HG03558 (cell line): ENCODE data around the gene TMC1.
"Not testable (repeated sequence)": the region's sequence is repeated elsewhere in the genome, so short reads cannot be mapped to it uniquely, and the experiment has no call there.

Experiments
- ATAC-seq: cut with Tn5 transposase; IDR thresholded peaks from one replicate; pipeline ENCODE4 v1.9.1; 2021; ENCODE audit warnings: moderate number of reproducible peaks; ENCODE audit not compliant: unreplicated experiment; ENCODE audit errors: extremely low read depth

Gene TMC1

DNA sequence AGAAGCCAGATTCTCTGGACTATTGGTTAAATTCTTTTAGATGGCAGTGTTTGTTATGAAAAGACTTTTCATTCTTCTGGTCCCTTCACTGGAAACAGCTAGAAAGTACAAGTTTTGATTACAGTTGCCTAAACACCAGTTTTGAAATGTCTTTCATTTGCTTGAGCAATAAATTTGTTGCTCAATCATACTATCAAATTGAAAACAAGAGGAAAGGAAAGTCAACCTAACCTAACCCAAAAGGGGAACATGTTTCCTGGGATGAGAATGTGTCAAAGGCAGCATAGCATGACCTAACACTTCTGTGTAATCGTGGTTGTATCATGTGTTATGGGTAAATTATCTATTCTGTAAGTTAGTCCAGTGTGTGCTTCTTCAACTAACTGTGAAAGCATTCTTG is 213.2 kb downstream of the TMC1 start:
- no peak for ATAC-seq

DNA sequence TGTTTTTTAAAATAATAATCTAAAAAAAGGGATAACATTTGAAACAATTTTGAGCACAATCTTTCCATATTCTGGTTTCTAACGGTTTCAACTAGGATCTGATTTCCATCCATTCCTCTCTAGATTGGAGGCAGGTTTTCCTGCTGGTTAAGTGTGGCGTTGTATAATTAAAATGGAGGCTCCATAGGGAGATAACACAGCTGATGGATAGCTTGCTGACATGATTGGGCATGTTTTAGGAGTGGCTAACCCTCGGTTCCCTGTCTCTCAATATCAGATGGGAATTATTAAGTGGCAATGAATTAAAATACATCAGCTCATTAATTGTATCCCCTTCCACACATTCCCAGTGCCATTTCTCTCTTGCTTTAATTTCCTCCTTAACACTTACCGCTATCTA is 222.4 kb downstream of the TMC1 start:
- no peak for ATAC-seq

DNA sequence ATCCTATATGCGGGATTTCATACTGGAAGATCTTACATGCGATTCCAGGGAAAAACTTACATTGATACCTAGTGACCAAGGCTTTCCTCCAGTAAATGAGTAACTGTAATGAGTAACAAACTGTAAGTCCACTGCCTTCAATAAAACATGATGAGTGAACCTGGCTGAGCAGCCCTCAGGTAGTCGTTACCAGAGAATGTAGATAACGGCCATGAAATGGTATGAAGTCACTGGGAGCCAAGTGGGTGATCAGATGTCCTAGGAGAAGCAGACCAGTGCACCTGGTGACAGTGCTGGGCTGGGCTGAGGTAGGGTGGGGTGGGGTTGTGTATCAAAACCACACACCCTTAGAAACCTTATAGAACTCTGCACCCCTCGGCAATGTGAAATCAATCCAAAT is 227.9 kb downstream of the TMC1 start:
- ATAC-seq, result no peak

DNA sequence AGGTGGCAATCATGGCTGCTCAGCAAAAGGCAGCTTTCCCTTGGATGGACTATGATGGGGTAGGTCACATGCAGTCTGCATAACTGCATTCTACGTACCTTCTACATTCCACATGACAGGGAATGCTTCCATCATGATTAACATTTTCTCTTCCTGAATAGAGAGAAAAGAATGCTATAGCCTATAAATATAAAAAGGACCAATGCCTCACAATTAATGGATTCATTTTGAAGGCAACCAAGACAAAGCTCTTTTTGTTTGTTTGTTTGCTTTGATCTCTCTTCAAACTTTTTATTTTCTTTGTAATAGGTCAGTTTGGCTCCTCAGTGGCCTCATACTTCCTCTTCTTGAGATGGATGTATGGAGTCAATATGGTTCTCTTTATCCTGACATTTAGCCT is 230.1 kb downstream of the TMC1 start:
- ATAC-seq, result no peak

DNA sequence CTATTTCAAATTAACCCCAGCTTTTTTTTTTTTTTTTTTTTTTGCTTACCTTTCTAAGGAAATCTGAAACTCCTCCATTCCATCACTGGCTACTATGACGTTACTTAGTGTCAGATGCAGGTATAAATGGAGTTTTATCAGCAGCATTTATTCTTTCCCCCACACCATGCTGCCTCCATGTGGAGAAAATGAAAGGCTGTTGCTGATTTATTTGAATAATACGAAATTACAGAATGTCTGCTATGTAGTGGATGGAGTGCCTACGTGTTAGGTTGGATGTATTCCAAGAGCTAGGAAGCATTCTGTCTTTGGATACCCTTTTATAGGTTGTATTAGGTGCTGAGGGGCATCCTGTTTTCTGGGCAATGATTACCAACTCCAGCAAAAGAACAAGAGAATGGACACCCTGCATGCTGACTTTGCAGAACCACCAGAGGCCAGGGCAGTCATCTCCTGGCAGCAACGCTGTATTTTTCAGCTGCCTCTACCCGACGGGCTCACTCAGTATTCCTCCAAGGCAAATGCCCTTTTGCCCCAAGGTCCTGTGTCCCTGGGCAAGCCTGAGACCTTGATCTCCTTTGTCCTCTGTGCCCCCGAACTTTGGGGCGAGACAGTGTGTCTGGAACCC is 232.0 kb downstream of the TMC1 start:
- no peak for ATAC-seq

DNA sequence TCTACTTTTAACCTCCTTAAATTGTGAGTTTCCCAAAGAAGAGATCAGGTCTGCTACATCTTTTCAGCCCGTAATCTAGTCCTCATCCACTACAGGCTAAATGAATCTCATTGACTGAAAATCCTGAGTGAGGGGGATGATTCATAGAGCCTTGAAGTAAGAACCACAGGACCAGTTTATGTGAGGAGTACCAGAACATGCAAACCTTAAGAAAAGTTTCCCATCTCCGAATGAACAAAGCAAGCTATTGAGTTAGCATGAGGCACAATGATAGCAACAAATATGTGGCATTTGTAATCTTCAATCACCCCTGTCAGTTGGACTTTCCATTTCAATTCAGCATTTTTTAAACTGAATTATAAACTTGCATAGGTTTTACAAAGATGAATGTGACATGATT is 234.4 kb downstream of the TMC1 start:
- no peak for ATAC-seq

DNA sequence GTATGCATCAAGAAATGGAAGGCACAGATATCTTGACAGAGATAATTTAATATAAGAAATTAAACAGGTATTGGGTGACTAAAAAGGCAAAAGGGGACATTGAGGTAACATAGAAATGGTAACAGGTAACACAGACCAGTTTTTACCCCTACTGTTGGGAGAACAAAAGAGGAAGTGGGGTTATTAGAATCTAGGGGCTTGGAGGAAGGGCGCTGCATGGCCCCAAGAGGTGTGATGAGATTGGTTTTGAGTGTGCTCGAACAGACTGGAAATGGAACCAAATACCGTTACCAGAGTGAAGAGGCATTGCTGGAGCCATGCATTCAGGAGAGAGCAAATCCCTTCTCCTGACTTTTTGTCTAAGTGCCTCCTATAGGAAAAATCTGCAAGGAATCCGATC is 237.5 kb downstream of the TMC1 start:
- ATAC-seq, result no peak

DNA sequence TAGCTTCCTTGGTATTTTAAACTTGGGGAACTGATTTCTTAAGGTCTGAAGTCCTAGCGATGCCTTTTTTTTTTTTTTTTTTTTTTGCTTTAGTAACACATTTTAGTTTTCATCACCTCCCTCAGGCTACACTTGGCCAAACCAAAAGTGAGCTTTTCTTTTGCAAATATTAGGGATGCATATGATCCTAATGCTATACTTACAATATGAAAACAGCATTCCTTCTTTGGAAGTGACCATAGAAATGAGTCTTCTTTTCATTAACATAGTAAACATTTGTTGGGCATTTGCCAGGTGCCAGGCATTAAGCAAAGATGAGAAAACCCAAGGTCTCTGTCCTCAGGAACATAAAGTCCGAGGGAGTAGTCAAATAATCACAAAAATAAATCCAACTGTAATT is 241.6 kb downstream of the TMC1 start:
- ATAC-seq, result no peak

DNA sequence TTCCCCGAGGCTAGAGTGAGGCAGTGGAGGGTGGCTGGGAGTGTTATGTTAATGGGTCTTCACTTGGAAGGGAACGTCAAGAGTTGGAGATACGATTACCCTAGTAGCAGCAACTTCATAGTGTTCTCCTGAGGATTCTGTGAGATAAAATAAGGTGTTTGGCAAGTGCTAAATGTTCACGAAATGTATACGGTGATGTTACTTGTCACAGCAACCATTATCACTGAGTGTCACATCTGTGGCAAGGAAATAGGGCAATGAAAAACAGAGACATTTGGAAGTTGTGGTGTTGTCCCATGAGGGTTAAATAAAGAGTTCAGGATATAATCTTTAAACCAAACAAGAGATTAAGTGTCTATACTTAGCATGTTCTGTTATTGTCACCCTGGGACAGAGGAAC is 248.1 kb downstream of the TMC1 start:
- no peak for ATAC-seq

DNA sequence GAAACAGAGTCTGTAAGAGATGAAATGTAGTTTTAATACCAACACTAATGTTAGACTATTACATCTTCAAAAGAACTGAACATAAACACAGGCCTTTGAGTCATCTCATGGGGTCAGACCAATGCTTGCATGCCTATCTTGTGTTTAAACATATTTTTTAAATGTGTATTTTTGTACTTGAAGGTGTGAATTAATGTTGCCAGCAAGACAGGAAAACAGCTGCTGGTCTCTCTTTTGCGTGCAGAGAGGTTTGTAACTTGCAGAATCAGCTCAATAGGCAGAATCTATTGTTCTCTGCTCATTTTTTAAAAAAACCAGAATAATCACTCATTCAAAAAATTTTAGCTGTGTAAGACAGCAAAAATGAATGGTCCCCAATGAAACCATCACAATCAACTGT is 251.3 kb downstream of the TMC1 start:
- ATAC-seq, result no peak

DNA sequence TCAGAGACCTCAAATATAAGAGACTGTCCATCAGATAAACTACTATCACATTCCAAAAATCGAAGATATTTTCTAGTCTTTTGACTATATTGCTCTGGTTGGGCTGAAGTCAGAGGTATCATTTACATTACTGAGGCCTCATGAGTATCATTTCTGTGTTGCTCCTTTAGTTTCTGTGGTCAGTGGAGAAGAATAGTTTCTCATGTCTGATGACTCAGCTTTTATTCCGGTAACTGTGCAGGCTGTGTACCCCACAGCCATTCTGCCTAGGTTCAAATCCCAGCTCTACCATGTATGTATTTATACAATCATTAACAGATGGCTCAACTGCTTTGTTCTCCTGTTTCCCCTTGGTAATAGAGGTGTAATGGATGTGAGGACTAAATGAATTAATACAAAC is 252.2 kb downstream of the TMC1 start:
- ATAC-seq, result peak; percentile 73

DNA sequence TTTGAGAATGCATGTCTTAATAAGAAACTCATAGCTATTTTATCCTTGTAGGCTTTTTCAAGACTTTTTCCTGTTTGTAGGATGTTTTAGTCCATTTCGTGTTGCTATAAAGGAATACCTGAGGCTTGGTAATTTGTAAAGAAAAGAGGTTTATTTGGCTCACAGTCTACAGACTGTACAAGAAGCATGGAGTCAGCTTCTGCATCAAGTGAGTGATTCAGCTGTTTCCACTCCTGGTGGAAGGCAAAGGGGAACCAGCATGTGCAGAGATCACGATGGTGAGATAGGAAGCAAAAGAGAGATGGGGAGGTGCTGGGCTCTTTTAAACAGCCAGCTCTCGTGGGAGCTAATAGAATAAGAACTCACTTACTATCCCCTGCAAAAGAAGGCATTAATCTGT is 254.2 kb downstream of the TMC1 start:
- no peak for ATAC-seq

DNA sequence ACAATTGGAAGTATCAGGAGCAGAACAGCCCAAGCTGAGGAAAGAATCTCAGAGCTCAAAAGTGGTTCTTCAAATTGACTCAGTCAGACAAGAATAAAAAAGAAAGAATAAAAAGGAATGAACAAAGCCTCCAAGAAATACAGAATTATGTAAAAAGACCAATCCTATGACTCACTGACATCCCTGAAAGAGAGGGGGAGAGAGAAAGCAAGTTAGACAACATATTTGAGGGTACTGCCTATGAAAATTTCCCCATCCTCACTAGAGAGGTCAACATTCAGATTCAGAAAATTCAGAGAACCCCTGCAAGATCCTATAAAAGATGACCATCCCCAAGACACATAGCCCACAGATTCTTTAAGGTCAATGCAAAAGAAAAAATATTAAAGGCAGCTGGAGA is 258.2 kb downstream of the TMC1 start:
- no peak for ATAC-seq

DNA sequence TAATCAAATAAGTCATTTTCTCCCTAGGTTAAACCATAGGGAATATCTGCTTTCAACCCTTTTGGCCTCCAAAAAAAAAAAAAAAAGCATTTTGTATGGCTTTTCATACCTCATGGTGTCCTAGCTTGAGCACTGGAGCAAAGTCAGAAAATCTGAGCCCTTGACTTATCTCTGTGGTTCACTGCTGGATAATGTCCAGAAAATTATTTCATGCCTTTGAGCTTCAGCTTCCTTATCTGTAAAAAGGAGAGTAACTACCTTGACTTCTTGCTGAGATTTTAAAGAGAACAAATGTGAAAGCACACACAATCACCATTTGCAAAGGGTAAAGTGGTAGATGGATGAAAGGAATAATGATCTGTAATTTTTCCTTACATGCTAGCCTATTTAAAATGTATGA is 265.5 kb downstream of the TMC1 start:
- ATAC-seq, result no peak

DNA sequence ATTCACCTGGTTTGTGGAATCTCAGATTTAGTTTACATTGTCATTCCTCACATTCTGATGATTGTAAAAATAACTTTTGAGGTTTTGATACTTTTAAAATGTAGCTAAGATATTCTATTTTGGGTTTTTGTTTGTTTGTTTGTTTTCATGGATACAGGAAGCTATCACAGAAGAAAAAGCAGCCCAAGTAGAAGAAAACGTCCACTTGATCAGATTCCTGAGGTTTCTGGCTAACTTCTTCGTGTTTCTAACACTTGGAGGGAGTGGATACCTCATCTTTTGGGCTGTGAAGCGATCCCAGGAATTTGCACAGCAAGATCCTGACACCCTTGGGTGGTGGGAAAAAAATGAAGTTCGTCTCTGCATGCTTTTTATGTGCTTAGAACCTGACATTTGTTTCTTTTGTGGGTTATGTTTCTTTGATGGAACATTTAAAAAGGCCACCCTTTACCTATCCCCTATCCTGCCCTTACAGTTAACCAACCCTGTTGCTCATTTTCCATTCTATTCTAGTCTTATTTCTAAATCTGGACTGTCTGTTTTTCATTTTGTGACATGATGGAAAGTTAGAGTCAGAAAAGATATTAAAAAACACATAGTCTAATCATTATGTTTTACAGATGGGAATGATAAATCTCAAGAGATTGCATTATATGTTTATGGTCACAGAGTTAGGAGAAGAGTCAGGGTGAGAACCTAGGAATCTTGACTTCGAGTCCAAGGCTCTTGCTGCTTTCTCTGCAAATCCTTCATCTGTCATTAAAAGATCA is 267.7 kb downstream of the TMC1 start:
- no peak for ATAC-seq

DNA sequence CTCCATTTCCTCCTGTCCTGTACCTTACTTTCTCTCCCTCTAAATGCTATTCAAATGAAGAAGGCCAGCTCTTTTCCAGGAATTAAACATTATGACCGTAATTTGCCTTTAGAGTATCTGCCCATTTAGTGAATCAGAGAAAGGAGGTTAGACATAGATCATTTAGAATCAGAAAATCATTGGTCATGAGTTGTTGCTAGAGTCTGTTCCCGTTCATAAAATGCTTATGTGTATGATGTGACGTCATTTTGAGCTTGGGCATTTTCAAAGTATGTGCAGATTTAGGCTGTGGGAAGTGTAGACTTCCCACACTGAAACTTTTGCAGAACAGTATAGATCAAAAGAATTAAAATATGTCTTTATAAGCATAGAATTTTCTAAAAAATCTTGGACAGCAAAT is 268.5 kb downstream of the TMC1 start:
- no peak for ATAC-seq

DNA sequence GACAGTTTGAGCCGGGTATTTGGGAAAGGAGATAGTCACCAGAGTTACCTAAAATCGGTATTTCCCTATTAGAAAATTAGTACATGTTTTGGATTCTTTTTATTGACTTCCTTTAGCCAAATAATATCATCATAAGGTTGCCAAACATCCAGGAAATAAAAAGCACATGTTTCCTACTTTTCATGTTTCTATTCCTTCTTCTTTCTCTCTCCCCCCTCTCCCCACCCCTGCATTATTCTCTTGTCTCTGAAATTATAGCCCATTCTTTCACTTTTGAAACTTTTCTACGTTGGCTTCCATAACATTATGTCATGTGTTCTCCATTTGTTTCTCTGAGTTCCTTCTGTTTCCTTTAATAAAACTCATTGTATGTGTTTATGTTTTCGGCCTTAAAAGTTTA is 269.6 kb downstream of the TMC1 start:
- no peak for ATAC-seq

DNA sequence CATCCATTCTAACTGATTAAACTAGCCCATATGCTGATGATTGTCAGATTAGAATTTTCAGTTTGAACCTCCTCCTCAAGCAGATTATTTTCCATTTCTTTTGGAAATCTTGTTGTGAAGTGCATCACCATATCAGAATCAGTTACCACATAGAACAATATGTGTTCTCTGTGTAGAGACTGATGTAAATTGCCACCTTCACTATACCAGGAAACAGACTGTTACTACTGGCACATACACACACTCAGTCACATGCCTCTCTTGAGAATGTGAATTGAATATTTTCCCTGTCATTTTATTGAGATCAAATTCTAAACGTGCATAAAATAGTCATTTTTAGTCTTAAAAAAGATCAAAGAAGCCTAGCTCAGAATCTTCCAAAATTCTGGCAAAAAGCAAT is 270.0 kb downstream of the TMC1 start:
- no peak for ATAC-seq

DNA sequence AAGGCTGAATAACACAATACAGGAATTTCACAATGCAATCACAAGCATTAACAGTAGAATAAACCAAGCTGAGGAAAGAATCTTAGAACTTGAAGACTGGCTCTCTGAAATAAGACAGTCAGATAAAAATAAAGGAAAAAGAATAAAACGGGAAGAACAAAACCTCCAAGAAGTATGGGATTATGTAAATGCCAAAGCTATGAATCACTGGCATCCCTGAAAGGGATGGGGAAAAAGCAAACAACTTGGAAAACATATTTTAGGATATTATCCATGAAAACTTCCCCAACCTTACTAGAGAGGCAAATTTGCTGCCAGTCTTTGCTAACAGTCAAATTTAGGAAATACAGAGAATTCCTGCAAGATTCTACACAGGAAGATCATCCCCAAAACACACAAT is 273.5 kb downstream of the TMC1 start:
- ATAC-seq, result no peak

DNA sequence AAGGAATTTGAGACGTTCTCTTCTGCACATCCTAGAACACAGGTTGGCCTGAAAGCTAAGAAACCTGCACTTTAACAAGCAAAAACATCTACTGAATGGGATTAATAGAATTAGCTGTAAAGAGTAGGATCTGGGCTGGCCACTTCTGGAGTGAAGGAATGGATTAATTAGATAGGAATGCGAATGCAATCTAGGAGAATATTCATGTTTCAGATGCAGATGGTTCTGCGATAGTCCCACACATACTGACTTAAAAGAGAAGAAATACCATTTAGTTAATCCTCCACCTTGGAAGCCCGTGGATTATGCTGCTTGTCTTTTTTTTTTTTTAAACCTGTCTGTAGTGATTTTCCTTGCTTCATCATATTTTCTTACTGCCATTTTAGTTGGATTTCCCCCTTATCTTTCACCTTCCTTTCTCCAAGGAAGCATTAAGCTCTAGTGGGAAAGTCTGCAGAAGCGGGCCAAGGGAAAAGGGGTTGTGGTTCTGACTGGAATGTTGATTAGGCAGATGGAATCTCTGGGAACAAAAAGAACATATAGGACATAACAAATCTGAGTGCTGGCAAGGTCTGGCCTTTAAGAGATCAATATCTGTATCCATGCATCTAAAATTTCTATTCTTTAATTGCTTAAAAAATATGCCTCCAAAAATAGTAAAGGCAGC is 279.1 kb downstream of the TMC1 start:
- ATAC-seq, result no peak

DNA sequence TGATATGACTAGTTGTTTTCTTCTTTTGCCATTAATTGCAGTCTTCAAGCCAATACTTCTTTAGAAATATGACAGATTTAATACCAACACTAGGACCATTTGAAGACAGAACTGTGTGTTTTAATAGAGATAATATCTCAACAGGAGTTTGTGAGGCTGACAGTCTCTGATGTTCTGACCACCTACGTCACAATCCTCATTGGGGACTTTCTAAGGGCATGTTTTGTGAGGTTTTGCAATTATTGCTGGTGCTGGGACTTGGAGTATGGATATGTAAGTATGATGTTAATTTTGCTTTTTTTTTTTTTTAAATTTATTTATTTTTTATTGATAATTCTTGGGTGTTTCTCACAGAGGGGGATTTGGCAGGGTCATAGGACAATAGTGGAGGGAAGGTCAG is 283.8 kb downstream of the TMC1 start:
- no peak for ATAC-seq

DNA sequence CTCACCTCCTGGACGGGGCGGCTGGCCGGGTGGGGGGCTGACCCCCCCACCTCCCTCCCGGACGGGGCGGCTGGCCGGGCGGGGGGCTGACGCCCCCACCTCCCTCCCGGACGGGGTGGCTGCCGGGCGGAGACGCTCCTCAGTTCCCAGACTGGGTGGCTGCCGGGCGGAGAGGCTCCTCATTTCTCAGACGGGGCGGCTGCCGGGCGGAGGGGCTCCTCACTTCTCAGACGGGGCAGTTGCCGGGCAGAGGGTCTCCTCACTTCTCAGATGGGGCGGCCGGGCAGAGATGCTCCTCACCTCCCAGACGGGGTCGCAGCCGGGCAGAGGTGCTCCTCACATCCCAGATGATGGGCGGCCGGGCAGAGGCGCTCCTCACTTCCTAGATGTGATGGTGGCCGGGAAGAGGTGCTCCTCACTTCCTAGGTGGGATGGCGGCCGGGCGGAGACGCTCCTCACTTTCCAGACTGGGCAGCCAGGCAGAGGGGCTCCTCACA is 285.0 kb downstream of the TMC1 start:
- ATAC-seq, result not testable (repeated sequence)
